DOHH2 (cell line): ENCODE results near the gene SUCO.

Experiments used
- EZH2phosphoT487 ChIP-seq: fragments of 200-600 bp; sonication (generic); IDR thresholded peaks from 2 replicates; pipeline ENCODE4 v1.6.1; 2017; ENCODE audit warnings: borderline replicate concordance, mild to moderate bottlenecking, antibody characterized with exemption, low read length, moderate library complexity, mixed read lengths
- TF ChIP-seq, protein P1 (sequence below): fragments of 200-600 bp; sonication (generic); IDR thresholded peaks from one replicate; pipeline ENCODE4 v1.5.1; 2014; ENCODE audit warnings: antibody characterized with exemption, mild to moderate bottlenecking, low read depth, low read length; ENCODE audit not compliant: poor library complexity, severe bottlenecking

GRCh38 chr1:172557270-172557669 lies 24.3 kb downstream of the SUCO start:
- TF ChIP-seq, protein P1, sequence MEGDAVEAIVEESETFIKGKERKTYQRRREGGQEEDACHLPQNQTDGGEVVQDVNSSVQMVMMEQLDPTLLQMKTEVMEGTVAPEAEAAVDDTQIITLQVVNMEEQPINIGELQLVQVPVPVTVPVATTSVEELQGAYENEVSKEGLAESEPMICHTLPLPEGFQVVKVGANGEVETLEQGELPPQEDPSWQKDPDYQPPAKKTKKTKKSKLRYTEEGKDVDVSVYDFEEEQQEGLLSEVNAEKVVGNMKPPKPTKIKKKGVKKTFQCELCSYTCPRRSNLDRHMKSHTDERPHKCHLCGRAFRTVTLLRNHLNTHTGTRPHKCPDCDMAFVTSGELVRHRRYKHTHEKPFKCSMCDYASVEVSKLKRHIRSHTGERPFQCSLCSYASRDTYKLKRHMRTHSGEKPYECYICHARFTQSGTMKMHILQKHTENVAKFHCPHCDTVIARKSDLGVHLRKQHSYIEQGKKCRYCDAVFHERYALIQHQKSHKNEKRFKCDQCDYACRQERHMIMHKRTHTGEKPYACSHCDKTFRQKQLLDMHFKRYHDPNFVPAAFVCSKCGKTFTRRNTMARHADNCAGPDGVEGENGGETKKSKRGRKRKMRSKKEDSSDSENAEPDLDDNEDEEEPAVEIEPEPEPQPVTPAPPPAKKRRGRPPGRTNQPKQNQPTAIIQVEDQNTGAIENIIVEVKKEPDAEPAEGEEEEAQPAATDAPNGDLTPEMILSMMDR = no peak
- TF ChIP-seq EZH2phosphoT487 = no peak
